Activated T-helper 17 cell treated with anti-CD3 and anti-CD28 coated beads, Interleukin-2, amount 50 U/mL, for 72 hours (primary cell): ENCODE results near the gene WDPCP. TPM values are rescaled to one million over a fixed set of nuclear protein-coding genes. Genes with fewer than 3 reads are reported as not detected.
A peak's percentile ranks its signal among the peaks of the same experiment; 100 is the strongest.
"Not testable (repeated sequence)": the region's sequence is repeated elsewhere in the genome, so short reads cannot be mapped to it uniquely, and the experiment has no call there.

Experiments
- ATAC-seq: fragments of 150-1000 bp; cut with Tn5 transposase; replicated peaks from 2 replicates; pipeline ENCODE4 v1.10.0; 2021; ENCODE audit warnings: mild to moderate bottlenecking, moderate library complexity
- H3K27ac Mint-ChIP-seq: one replicate; pipeline ENCODE4 v1.8.0; 2022; ENCODE audit warnings: mixed read lengths
- H3K27me3 Mint-ChIP-seq: one replicate; pipeline ENCODE4 v1.8.0; 2022; ENCODE audit warnings: mixed read lengths
- H3K36me3 Mint-ChIP-seq: one replicate; pipeline ENCODE4 v1.8.0; 2022; ENCODE audit warnings: low read depth, mild to moderate bottlenecking, mixed read lengths
- H3K4me1 Mint-ChIP-seq: one replicate; pipeline ENCODE4 v1.8.0; 2022; ENCODE audit warnings: mixed read lengths
- H3K4me3 Mint-ChIP-seq: one replicate; pipeline ENCODE4 v1.8.0; 2022; ENCODE audit warnings: mild to moderate bottlenecking, mixed read lengths
- H3K9me3 Mint-ChIP-seq: one replicate; pipeline ENCODE4 v1.8.0; 2022; ENCODE audit warnings: mixed read lengths
- total RNA-seq, 2 donors: library from RNA; stranded (reverse); gene quantifications; one replicate each; pipeline ENCODE4 v1.2.3, GENCODE V29; 2022

Gene WDPCP
- total RNA-seq, 2 donors from 2014 or later, result 4.8 to 9.4 TPM

DNA sequence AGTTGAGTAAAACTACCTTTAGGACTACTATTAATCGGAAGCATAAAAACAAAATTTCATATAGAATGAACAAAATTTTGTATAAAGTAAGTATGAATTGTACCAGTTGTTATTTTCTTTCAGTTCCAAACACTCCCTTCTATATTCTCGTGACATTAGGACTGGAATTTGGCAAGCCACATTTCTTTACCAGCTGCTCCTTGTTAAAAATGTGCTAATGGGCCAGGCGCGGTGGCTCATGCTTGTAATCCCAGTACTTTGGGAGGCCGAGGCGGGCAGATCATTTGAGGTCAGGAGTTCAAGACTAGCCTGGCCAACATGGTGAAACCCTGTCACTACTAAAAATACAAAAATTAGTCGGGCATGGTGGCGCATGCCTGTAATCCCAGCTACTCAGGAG lies 20.6 kb upstream of the WDPCP start:
- H3K9me3 Mint-ChIP-seq, H3K4me3 Mint-ChIP-seq, ATAC-seq: not testable (repeated sequence)

DNA sequence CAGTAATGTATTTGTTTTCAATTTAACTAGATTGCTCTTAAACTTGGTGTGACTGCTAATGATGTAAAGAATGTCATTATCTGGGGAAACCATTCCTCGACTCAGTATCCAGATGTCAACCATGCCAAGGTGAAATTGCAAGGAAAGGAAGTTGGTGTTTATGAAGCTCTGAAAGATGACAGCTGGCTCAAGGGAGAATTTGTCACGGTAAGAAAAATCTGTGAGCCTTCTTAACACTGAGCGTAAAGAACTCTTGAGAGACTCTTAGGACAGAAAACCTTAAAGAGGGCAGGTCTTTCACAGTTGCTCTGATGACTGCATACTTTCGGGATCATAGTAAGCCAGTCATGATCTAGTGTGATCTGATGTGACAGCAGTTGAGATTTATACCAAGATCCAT lies 16.4 kb upstream of the WDPCP start:
- H3K4me1 Mint-ChIP-seq, result no peaks in the 10 kb centered on the region
- H3K9me3 Mint-ChIP-seq, result no peaks in the 10 kb centered on the region
- H3K27me3 Mint-ChIP-seq, result no peaks in the 10 kb centered on the region
- no peak overlapping the region for H3K4me3 Mint-ChIP-seq
- ATAC-seq, result no peak
- H3K36me3 Mint-ChIP-seq, result peaks cover 77% of the 10 kb centered on the region
- H3K27ac Mint-ChIP-seq, result no peak overlapping the region

More for the DNA sequence above, 20.6 kb upstream of the WDPCP start:
- H3K4me1 Mint-ChIP-seq, H3K27me3 Mint-ChIP-seq, H3K27ac Mint-ChIP-seq: not testable (repeated sequence)
- H3K36me3 Mint-ChIP-seq, result peaks cover 35% of the 10 kb centered on the region

- Mint-ChIP-seq H3K27ac (no peak overlapping the region), H3K36me3 (peaks cover 96% of the 10 kb centered on the region), H3K4me3 (no peak overlapping the region), H3K9me3 (no peaks in the 10 kb centered on the region), H3K27me3 (no peaks in the 10 kb centered on the region), H3K4me1 (no peaks in the 10 kb centered on the region)
- no peak for ATAC-seq
Observed at GRCh38 chr2:63600881-63601460, 12.7 kb upstream of the WDPCP start.

- H3K27ac Mint-ChIP-seq, result no peak overlapping the region
- no peak for ATAC-seq
- no peak overlapping the region for H3K4me3 Mint-ChIP-seq
- no peaks in the 10 kb centered on the region for H3K9me3 Mint-ChIP-seq
- H3K27me3 Mint-ChIP-seq, result no peaks in the 10 kb centered on the region
- peaks cover 98% of the 10 kb centered on the region for H3K36me3 Mint-ChIP-seq
- peaks cover 2% of the 10 kb centered on the region for H3K4me1 Mint-ChIP-seq
Observed at GRCh38 chr2:63598981-63599380, 10.7 kb upstream of the WDPCP start.

- ATAC-seq, result no peak
- peaks cover 92% of the 10 kb centered on the region for H3K36me3 Mint-ChIP-seq
- no peaks in the 10 kb centered on the region for H3K9me3 Mint-ChIP-seq
- H3K4me1 Mint-ChIP-seq, result peaks cover 12% of the 10 kb centered on the region
- no peaks in the 10 kb centered on the region for H3K27me3 Mint-ChIP-seq
- H3K4me3 Mint-ChIP-seq, result no peak overlapping the region
- H3K27ac Mint-ChIP-seq, result no peak overlapping the region
Observed at GRCh38 chr2:63596401-63596883, 8.2 kb upstream of the WDPCP start.

- no peak for ATAC-seq
- Mint-ChIP-seq H3K27me3 (no peaks in the 10 kb centered on the region), H3K4me1 (peaks cover 25% of the 10 kb centered on the region), H3K27ac (no peak overlapping the region), H3K36me3 (peaks cover 90% of the 10 kb centered on the region), H3K4me3 (no peak overlapping the region), H3K9me3 (no peaks in the 10 kb centered on the region)
Observed at GRCh38 chr2:63594660-63595059, 6.4 kb upstream of the WDPCP start.

DNA sequence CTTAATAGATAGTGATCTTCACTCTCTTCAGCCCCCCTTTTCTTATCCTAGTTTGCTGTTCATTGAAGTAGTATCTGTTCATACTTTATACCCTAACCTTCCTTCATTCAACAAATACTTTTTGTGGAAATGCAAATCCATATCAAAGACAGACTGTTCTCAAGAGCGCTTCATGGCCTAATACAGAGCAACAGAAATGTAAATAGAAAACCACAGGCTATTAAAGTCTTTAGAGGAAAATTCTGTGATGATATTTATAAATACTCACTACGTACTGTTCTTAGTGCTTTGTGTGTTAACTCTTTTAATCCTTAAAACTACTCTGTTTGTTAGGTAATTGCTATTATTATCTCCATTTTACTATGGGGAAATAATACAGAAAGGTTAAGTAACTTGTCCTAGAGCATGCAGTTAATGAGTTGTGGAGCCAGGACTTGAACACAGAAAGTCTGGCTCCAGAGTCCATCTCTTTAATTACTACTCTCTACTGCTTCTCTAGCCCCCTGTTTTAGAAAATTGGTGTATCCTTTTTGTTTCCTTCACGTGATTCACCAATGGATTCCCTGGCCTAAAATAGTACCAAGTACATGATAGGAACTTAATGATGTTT lies 3.4 kb upstream of the WDPCP start:
- peak overlapping the region; percentile 96 for H3K4me3 Mint-ChIP-seq
- H3K27ac Mint-ChIP-seq, result peak overlapping the region; percentile 48
- no peak for ATAC-seq
- peaks cover 76% of the 10 kb centered on the region for H3K36me3 Mint-ChIP-seq
- peaks cover 33% of the 10 kb centered on the region for H3K4me1 Mint-ChIP-seq
- H3K9me3 Mint-ChIP-seq, result no peaks in the 10 kb centered on the region
- H3K27me3 Mint-ChIP-seq, result no peaks in the 10 kb centered on the region

- Mint-ChIP-seq H3K36me3 (peaks cover 67% of the 10 kb centered on the region), H3K27ac (peak overlapping the region; percentile 98), H3K4me3 (peak overlapping the region; percentile 96), H3K9me3 (no peaks in the 10 kb centered on the region), H3K4me1 (peaks cover 34% of the 10 kb centered on the region), H3K27me3 (no peaks in the 10 kb centered on the region)
- no peak for ATAC-seq
Observed at GRCh38 chr2:63590626-63591408, 2.5 kb upstream of the WDPCP start.

- no peaks in the 10 kb centered on the region for H3K27me3 Mint-ChIP-seq
- no peaks in the 10 kb centered on the region for H3K9me3 Mint-ChIP-seq
- H3K27ac Mint-ChIP-seq, result peak overlapping the region; percentile 98
- peak; percentile 5 for ATAC-seq
- peaks cover 53% of the 10 kb centered on the region for H3K36me3 Mint-ChIP-seq
- peaks cover 34% of the 10 kb centered on the region for H3K4me1 Mint-ChIP-seq
- H3K4me3 Mint-ChIP-seq, result peak overlapping the region; percentile 96
Observed at GRCh38 chr2:63589148-63589958, 1.1 kb upstream of the WDPCP start.

GRCh38 chr2:63587814-63588384 lies 378 bp downstream of the WDPCP start:
- no peaks in the 10 kb centered on the region for H3K9me3 Mint-ChIP-seq
- ATAC-seq, result no peak
- H3K27ac Mint-ChIP-seq, result peak overlapping the region; percentile 98
- no peaks in the 10 kb centered on the region for H3K27me3 Mint-ChIP-seq
- H3K36me3 Mint-ChIP-seq, result peaks cover 38% of the 10 kb centered on the region
- peak overlapping the region; percentile 96 for H3K4me3 Mint-ChIP-seq
- H3K4me1 Mint-ChIP-seq, result peaks cover 27% of the 10 kb centered on the region

DNA sequence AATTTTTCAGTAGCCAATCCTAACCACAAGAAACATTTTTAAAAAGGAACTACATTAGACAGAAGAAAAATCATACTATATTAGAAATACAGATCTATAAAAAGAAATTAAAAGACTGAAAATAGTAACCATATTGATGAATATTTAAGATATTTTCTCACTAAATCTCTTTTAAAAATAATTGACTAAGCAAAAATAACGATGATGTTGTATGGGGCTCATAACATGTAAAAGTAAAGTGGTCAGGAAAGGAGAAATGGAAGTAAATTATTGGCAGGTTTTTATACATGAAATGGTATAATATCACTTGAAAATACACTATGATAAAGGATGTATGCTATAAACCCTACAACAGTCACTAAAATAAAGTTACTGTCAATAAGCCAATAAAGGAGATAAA lies 5.4 kb downstream of the WDPCP start:
- H3K4me3 Mint-ChIP-seq, result no peak overlapping the region
- no peaks in the 10 kb centered on the region for H3K36me3 Mint-ChIP-seq
- no peaks in the 10 kb centered on the region for H3K27me3 Mint-ChIP-seq
- H3K4me1 Mint-ChIP-seq, result peaks cover 18% of the 10 kb centered on the region
- no peak for ATAC-seq
- H3K9me3 Mint-ChIP-seq, result no peaks in the 10 kb centered on the region
- no peak overlapping the region for H3K27ac Mint-ChIP-seq

- Mint-ChIP-seq H3K9me3 (no peaks in the 10 kb centered on the region), H3K4me3 (no peak overlapping the region), H3K27ac (no peak overlapping the region), H3K4me1 (peaks cover 9% of the 10 kb centered on the region), H3K27me3 (no peaks in the 10 kb centered on the region), H3K36me3 (no peaks in the 10 kb centered on the region)
- ATAC-seq, result no peak
Observed at GRCh38 chr2:63581298-63581961, 6.8 kb downstream of the WDPCP start.

DNA sequence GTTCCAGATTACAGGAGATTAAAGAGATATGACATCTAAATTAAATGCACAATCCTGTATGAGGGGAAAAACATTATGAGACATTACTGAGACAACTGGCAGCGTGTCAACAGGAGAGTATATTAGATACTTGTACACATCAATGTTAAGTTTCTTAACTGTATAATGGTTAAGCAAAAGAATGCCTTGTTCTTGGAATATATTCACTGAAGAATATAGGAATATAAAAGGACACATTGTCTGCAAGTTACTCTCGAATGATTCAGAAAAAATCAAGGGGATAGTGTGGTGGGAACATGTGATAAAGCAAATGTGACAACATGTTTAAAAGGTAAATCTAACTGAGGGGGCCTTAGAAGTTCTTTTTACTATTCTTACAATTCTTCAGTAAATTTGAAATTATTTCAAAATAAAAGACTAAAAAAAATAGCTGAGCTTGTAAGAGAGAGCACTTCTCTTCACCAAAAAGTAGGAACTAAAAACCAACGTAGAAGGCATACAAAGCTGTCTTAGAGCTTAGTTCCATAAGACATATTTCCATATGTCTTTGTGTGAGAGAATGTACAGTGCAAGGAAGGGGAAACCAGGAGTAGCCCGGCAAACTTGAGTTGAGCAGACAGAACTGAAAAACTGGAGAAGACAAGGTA lies 7.5 kb downstream of the WDPCP start:
- H3K9me3 Mint-ChIP-seq, result no peaks in the 10 kb centered on the region
- H3K27ac Mint-ChIP-seq, result no peak overlapping the region
- H3K4me3 Mint-ChIP-seq, result no peak overlapping the region
- no peaks in the 10 kb centered on the region for H3K36me3 Mint-ChIP-seq
- ATAC-seq, result no peak
- H3K27me3 Mint-ChIP-seq, result no peaks in the 10 kb centered on the region
- H3K4me1 Mint-ChIP-seq, result peaks cover 9% of the 10 kb centered on the region
